Mononuclear cell (primary cell): ENCODE measurements around the gene MDH1B. TPM values are rescaled to one million over a fixed set of nuclear protein-coding genes. Genes with fewer than 3 reads are reported as not detected.
"Not testable (repeated sequence)": the region's sequence is repeated elsewhere in the genome, so short reads cannot be mapped to it uniquely, and the experiment has no call there.

ENCODE experiments used
- H3K27me3 ChIP-seq: 2 replicates; pipeline ENCODE4 v1.6.0; 2011; ENCODE audit warnings: low read length, control low read depth; ENCODE audit not compliant: insufficient read depth
- H3K4me1 ChIP-seq: 2 replicates; pipeline ENCODE4 v1.5.1; 2011; ENCODE audit warnings: mild to moderate bottlenecking, low read length, control low read depth; ENCODE audit not compliant: insufficient read depth
- H3K4me3 ChIP-seq: 2 replicates; pipeline ENCODE4 v1.5.1; 2011; ENCODE audit warnings: mild to moderate bottlenecking, low read length, moderate library complexity
- H3K9me3 ChIP-seq: 2 replicates; pipeline ENCODE4 v1.5.1; 2011; ENCODE audit warnings: low read depth, mild to moderate bottlenecking, control low read depth, low read length
- total RNA-seq: library from RNA; depleted of rRNA; stranded (reverse); fragments of >200 nt; gene quantifications from one replicate; pipeline ENCODE4 v1.2.3, GENCODE V29; 2012

MDH1B gene
- total RNA-seq: not detected

DNA sequence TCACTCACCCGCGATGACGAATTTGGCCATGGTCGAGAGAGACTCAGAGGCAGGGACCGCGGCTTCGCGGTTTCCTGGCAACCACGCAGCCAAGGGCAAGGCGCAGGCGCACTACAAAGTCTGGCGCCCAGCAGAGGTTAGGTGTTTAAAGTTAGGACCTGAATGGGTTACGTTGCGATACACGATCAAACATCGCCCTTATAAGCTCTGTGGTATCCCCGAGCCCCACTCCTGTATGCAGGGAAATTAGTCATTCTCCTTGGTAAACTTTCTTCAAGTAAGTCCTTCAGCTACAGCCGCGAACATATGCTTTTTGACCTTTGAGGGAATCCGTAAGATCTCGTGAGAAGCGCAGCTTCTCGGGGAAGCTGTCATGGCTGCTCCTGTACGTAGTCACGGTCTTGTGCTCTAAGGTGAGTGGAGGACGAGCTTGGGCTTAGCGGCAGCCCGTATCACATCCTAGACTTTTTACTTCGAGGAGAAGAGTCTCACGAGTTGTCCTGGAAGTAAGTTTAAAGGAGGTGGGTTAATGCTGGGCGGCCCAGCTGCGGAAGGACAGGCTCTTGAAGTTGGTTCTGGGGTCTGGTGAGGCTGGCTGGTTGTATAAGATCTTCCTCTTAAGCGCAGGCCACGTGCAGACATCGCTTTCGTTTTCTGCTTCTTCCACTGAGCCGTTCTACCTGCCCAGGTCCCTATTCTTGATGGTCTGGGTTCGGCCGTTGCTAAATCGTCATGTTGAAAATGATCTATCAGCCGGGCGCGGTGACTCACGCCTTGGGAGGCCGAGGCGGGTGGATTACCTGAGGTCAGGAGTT is at the start of gene MDH1B, which contains the start of gene FASTKD2:
MDH1B (minus strand) TSS at position 87 of the 815 bp plus-strand sequence; CDS start at position 30, 57 bp downstream.
FASTKD2 (plus strand) TSS at position 365 of the 815 bp plus-strand sequence. CDS start 1,088 bp downstream, outside the sequence.
- no peaks in the 10 kb centered on the region for H3K9me3 ChIP-seq
- peaks cover 19% of the 10 kb centered on the region for H3K27me3 ChIP-seq
- peak within 1 kb of the TSS; percentile 69 for H3K4me3 ChIP-seq
- H3K4me1 ChIP-seq: peaks cover 20% of the 10 kb centered on the region

- Histone ChIP-seq H3K4me1 (no peaks in the 10 kb centered on the region), H3K9me3 (no peaks in the 10 kb centered on the region)
Observed at GRCh38 chr2:206814498-206814897, 49.4 kb upstream of the MDH1B start.

DNA sequence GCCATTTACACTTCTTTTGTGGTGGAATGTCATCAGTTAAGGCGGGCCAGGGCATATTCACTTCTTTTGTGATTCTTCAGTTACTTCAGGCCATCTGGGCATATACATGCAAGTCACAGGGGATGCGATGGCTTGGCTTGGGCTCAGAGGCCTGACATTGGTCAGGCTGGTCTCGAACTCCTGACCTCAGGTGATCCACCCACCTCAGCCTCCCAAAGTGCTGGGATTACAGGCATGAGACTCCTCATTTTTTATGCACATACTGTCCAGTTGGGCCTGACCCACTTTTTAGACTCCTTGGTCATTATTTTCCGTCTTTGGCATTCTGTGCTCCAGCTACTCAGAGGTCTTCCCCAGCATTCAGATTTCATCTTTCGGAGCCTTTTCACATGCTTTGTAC is 47.3 kb upstream of the MDH1B start:
- not testable (repeated sequence) for H3K4me1 ChIP-seq, H3K27me3 ChIP-seq, H3K4me3 ChIP-seq, H3K9me3 ChIP-seq

More at GRCh38 chr2:206814498-206814897, 49.4 kb upstream of the MDH1B start:
- Histone ChIP-seq H3K27me3 (no peaks in the 10 kb centered on the region), H3K4me3 (no peak overlapping the region)

GRCh38 chr2:206807624-206808023 is 42.5 kb upstream of the MDH1B start:
- not testable (repeated sequence) for H3K27me3 ChIP-seq, H3K4me3 ChIP-seq, H3K9me3 ChIP-seq, H3K4me1 ChIP-seq

- Histone ChIP-seq H3K4me1 (peaks cover under 1% of the 10 kb centered on the region), H3K4me3 (no peak overlapping the region), H3K27me3 (no peaks in the 10 kb centered on the region), H3K9me3 (no peaks in the 10 kb centered on the region)
Observed at GRCh38 chr2:206805887-206806607, 40.9 kb upstream of the MDH1B start.

GRCh38 chr2:206804326-206804725 is 39.2 kb upstream of the MDH1B start:
- peaks cover 14% of the 10 kb centered on the region for H3K4me1 ChIP-seq
- no peaks in the 10 kb centered on the region for H3K27me3 ChIP-seq
- H3K4me3 ChIP-seq: no peak overlapping the region
- no peaks in the 10 kb centered on the region for H3K9me3 ChIP-seq

- H3K27me3 ChIP-seq: no peaks in the 10 kb centered on the region
Observed at GRCh38 chr2:206802654-206803514, 37.8 kb upstream of the MDH1B start.

DNA sequence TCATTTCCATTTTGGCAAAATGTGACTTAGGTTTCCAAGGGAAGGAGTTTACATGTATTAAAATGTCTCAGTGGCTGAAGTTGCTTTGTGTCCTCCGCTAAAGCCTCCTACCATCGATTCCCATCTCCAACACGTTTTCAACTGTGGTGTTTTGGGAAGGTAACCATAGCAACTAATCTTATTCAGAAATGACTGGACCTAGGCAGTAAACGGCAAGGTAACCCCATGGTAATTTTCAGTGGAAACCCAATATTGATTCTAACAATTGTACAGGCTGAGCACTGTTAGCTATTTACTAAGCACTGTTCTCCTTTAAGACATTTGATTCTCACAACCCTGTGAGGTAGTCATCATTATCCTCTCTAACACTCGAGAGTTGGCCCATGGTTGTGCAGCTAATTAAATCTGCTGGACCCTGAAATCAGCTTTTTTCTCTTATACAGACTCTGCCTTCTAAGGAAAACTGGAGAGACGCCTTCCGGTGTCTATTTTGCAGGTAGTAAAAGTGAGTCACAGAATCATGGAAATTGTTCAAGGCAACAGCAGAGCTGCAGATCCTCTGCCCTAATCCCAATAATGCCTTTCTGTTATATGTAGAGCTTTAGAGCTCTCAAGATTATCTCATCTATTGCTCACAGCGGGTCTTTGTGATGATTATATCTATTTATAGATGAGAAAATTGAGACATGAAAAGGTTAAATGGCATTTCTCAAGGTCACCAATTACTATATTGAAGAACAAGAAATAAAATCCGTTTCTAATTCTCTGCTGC is 36.5 kb upstream of the MDH1B start:
- Histone ChIP-seq H3K9me3 (no peaks in the 10 kb centered on the region), H3K4me1 (peaks cover 30% of the 10 kb centered on the region), H3K4me3 (no peak overlapping the region), H3K27me3 (no peaks in the 10 kb centered on the region)

More at GRCh38 chr2:206802654-206803514, 37.8 kb upstream of the MDH1B start:
- peaks cover 25% of the 10 kb centered on the region for H3K4me1 ChIP-seq
- no peaks in the 10 kb centered on the region for H3K9me3 ChIP-seq
- no peak overlapping the region for H3K4me3 ChIP-seq

- H3K4me3 ChIP-seq: peak overlapping the region; percentile 14
- no peaks in the 10 kb centered on the region for H3K27me3 ChIP-seq
- peaks cover 30% of the 10 kb centered on the region for H3K4me1 ChIP-seq
- H3K9me3 ChIP-seq: no peaks in the 10 kb centered on the region
Observed at GRCh38 chr2:206800506-206801417, 35.6 kb upstream of the MDH1B start.

- no peaks in the 10 kb centered on the region for H3K27me3 ChIP-seq
- no peak overlapping the region for H3K4me3 ChIP-seq
- peaks cover 30% of the 10 kb centered on the region for H3K4me1 ChIP-seq
- H3K9me3 ChIP-seq: no peaks in the 10 kb centered on the region
Observed at GRCh38 chr2:206799083-206799482, 34.0 kb upstream of the MDH1B start.

- H3K9me3 ChIP-seq: no peaks in the 10 kb centered on the region
- peaks cover 30% of the 10 kb centered on the region for H3K4me1 ChIP-seq
- no peaks in the 10 kb centered on the region for H3K27me3 ChIP-seq
- H3K4me3 ChIP-seq: no peak overlapping the region
Observed at GRCh38 chr2:206798000-206798399, 32.9 kb upstream of the MDH1B start.

- H3K4me1 ChIP-seq: peaks cover 30% of the 10 kb centered on the region
- no peaks in the 10 kb centered on the region for H3K9me3 ChIP-seq
- no peaks in the 10 kb centered on the region for H3K27me3 ChIP-seq
- no peak overlapping the region for H3K4me3 ChIP-seq
Observed at GRCh38 chr2:206797376-206797775, 32.2 kb upstream of the MDH1B start.

DNA sequence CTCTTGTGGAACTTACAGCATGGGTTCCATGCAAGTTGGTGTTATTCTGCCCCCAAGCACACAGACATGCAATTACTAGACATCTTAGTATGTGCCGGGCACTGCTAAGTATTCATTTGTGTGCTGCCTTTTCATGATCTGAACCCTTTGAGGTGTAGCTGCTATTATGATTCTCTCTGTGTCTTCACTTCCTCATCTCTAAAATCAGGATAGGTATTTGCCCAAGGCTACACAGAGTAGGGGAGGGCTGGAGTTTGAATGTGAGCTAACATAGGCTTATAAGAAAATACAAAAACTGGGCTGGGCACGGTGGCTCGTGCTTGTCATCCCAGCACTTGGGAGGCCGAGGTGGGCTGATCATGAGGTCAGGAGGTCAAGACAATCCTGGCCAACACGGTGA is 27.5 kb upstream of the MDH1B start:
- Histone ChIP-seq H3K9me3 (no peaks in the 10 kb centered on the region), H3K4me3 (no peak overlapping the region), H3K27me3 (no peaks in the 10 kb centered on the region), H3K4me1 (peaks cover 4% of the 10 kb centered on the region)
